Measurements from ENCODE around the gene RNF115. TPM values are rescaled to one million over a fixed set of nuclear protein-coding genes. Genes with fewer than 3 reads are reported as not detected.

RNF115 gene
- total and polyA plus RNA-seq, 2 of the 4 experiments (the other 2 are of a cell fraction) = 13.5 to 22.9 TPM

- H3K27me3 ChIP-seq (ENCODE audit: control insufficient read depth, insufficient read depth, low read length) = no peaks in the 10 kb centered on the region
- peak overlapping the region; percentile 78 for H4K5ac ChIP-seq (ENCODE audit: low read depth, low read length)
- H3K56ac ChIP-seq (ENCODE audit: extremely low read depth, insufficient read depth, low read length) = peak overlapping the region; percentile 94
- 0 out of 2 replicates have a peak, but pooled peaks cover 2% of the 10 kb centered on the region for H3K4me1 ChIP-seq (ENCODE audit: control insufficient read depth, insufficient read depth, low read length)
- H3K27ac ChIP-seq (ENCODE audit: insufficient read depth, low read length) = peak overlapping the region; percentile 91
- H4K8ac ChIP-seq (ENCODE audit: low read depth in 2 of 2, low read length in 2 of 2) = peak overlapping the region; percentile 76 to 94
- in situ Hi-C loops (cut with MboI; ENCODE audit: low sequenced_read_pairs) (no loop called here), dilution Hi-C loops (cut with HindIII; ENCODE audit: low sequenced_read_pairs, unreplicated experiment) (no loop called here), intact Hi-C loops (cut with micrococcal nuclease) (loop anchor here (10.0 kb wide), 1 partner anchor 100 kb away; no protein-coding TSS in a partner anchor)
- H3K14ac ChIP-seq (replicated peaks; ENCODE audit: low read depth, low read length) = peak overlapping the region; percentile 96
- peak overlapping the region; percentile 96 for H4K91ac ChIP-seq (ENCODE audit: insufficient read depth, low read depth, low read length)
- no peaks in the 10 kb centered on the region for H4K20me1 ChIP-seq (ENCODE audit: insufficient read depth, low read length)
- peak overlapping the region; percentile 90 for H2BK5ac ChIP-seq (ENCODE audit: low read depth, low read length, poor library complexity, severe bottlenecking)
- peak overlapping the region; percentile 91 for H3K9ac ChIP-seq (ENCODE audit: low read depth, low read length)
- no peaks in the 10 kb centered on the region for H3K9me3 ChIP-seq (ENCODE audit: control insufficient read depth, insufficient read depth, low read length)
- H2AK5ac ChIP-seq (ENCODE audit: low read depth, low read length) = peak overlapping the region; percentile 73
- H2AFZ ChIP-seq (replicated peaks; ENCODE audit: low read length, poor library complexity) = peak overlapping the region; percentile 98
- TF ChIP-seq CTCF (conservative IDR thresholded peaks at IDR 0.05; ENCODE audit: low read depth, low read length) = no peak
- no peak for TF ChIP-seq RFX5 (IDR thresholded peaks at IDR 0.05; ENCODE audit: low read depth, low read length)
- TF ChIP-seq RCOR1 (IDR thresholded peaks at IDR 0.05; ENCODE audit: insufficient replicate concordance, low read length) = no peak
- TF ChIP-seq MAFK (IDR thresholded peaks at IDR 0.05; ENCODE audit: low read depth, low read length) = no peak
- no peak for TF ChIP-seq NFE2L2 (IDR thresholded peaks at IDR 0.05; ENCODE audit: low read depth, low read length)
- no peak for TF ChIP-seq BHLHE40 (IDR thresholded peaks at IDR 0.05; ENCODE audit: low read depth, low read length)
- TF ChIP-seq CHD1 (IDR thresholded peaks at IDR 0.05; ENCODE audit: low read depth, low read length) = no peak
- H2BK20ac ChIP-seq (ENCODE audit: low read depth, low read length) = peak overlapping the region; percentile 72; the same call in 1 of the 2 replicates
- peak overlapping the region; percentile 90 for H3K4ac ChIP-seq (ENCODE audit: low read depth, low read length)
- DNase-seq (no peak), ATAC-seq (ENCODE audit: low read depth) (no peak)
- ChIA-PET POLR2A (ENCODE audit: unreplicated experiment) (interaction anchor here (0.6 kb wide), 1 partner anchor 40 kb away, joined by 6 read pairs; no protein-coding TSS in a partner anchor), CTCF (interaction anchor here (0.6 to 0.9 kb wide), 2 partner anchors 67 to 104 kb away, joined by 3 read pairs; no protein-coding TSS in a partner anchor)
- H3K36me3 ChIP-seq (ENCODE audit: control insufficient read depth, insufficient read depth, low read length) = peaks cover 18% of the 10 kb centered on the region
- peaks cover 27 to 49% of the 10 kb centered on the region in 2 experiments for H3K79me1 ChIP-seq (ENCODE audit: low read depth in 1 of 2, low read length in 2 of 2)
- peak overlapping the region; percentile 88 for H2BK120ac ChIP-seq (ENCODE audit: low read depth, low read length)
- H3K18ac ChIP-seq (ENCODE audit: low read depth, low read length) = peak overlapping the region; percentile 3
- H2AK9ac ChIP-seq (replicated peaks; ENCODE audit: low read depth, low read length, poor library complexity) = peak overlapping the region; percentile 96
- no CpG with 5 or more reads among the region's 7 CpGs for WGBS, 2 experiments (ENCODE audit: extremely low coverage in 2 of 2, insufficient read length in 1 of 2)
- TSS peak; percentile 59 for BruUV-seq (replicated peaks)
- peak overlapping the region; percentile 53 for H3K4me3 ChIP-seq (ENCODE audit: insufficient read depth, low read depth, low read length)
- H3K9me1 ChIP-seq (ENCODE audit: insufficient read depth, low read length) = peaks cover 6% of the 10 kb centered on the region
- H3K23ac ChIP-seq (ENCODE audit: low read depth, low read length) = peak overlapping the region; percentile 98
- peak overlapping the region; percentile 58; the same call in 1 of the 3 replicates for H2BK15ac ChIP-seq (ENCODE audit: low read depth, low read length)
- H3K4me2 ChIP-seq (ENCODE audit: low read depth, low read length) = peak overlapping the region; percentile 75
These were observed 576 bp upstream of the RNF115 start for GRCh38 chr1:145824499-145824842.

Data from IMR-90 (cell line).